Rectal smooth muscle tissue (tissue), 1 donor: Measurements from ENCODE around the gene NQO2.
A peak's percentile ranks its signal among the peaks of the same experiment; 100 is the strongest.
"Not testable (repeated sequence)": the region's sequence is repeated elsewhere in the genome, so short reads cannot be mapped to it uniquely, and the experiment has no call there.

Source experiments
- H3K27ac ChIP-seq: one replicate; pipeline ENCODE4 v1.7.0; 2013; ENCODE audit warnings: low read depth, low read length, inconsistent platforms
- H3K27me3 ChIP-seq: one replicate; pipeline ENCODE4 v1.7.0; 2013; ENCODE audit warnings: low read length; ENCODE audit not compliant: control insufficient read depth, insufficient read depth
- H3K36me3 ChIP-seq: one replicate; pipeline ENCODE4 v1.7.0; 2013; ENCODE audit warnings: low read length; ENCODE audit not compliant: control insufficient read depth, insufficient read depth
- H3K4me1 ChIP-seq: one replicate; pipeline ENCODE4 v1.7.0; 2013; ENCODE audit warnings: low read length; ENCODE audit not compliant: control insufficient read depth, insufficient read depth
- H3K4me3 ChIP-seq: one replicate; pipeline ENCODE4 v1.7.0; 2013; ENCODE audit warnings: low read length
- H3K9ac ChIP-seq: one replicate; pipeline ENCODE4 v1.7.0; 2013; ENCODE audit warnings: low read length

Gene NQO2

DNA sequence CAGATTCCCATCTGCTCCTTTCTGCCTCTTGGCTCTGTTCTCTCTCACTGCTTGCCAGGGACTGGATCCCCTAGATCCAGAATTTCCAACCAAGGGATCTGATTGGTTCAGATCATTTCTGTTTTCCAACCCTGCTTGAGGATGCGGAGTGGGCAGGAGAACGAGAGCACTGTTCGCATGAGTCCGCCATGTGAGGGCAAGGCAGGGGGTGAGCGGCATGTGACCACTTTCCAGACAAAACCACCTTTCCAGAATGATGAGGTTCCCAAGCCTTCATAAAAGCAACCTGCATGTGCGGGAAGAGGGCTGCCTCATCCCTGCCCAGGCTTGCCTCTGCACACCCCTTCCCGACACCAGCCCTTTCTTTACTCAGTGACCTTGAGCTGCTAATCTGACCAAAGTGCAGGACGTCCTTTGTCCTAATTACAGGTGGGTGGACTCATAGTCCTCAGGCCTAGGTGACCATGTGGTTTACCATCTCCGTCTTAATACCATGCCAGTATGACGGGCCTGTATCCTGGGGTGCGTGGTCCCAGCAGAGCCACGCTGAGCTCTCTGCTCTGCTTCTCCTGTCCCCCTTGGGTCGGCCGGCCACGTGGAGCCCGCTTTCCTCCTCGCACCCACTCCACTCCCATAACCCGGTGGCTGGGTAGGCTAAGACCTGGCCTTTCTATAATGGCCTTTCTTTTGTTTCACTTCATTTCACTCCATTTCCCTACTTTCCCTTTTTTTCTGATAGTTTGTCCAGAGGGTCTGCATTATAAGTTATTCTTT lies 14.4 kb downstream of the NQO2 start:
- peaks cover 19% of the 10 kb centered on the region for H3K36me3 ChIP-seq
- no peak overlapping the region for H3K4me3 ChIP-seq
- no peak overlapping the region for H3K9ac ChIP-seq
- H3K4me1 ChIP-seq, result no peaks in the 10 kb centered on the region
- no peaks in the 10 kb centered on the region for H3K27me3 ChIP-seq
- H3K27ac ChIP-seq, result no peak overlapping the region

DNA sequence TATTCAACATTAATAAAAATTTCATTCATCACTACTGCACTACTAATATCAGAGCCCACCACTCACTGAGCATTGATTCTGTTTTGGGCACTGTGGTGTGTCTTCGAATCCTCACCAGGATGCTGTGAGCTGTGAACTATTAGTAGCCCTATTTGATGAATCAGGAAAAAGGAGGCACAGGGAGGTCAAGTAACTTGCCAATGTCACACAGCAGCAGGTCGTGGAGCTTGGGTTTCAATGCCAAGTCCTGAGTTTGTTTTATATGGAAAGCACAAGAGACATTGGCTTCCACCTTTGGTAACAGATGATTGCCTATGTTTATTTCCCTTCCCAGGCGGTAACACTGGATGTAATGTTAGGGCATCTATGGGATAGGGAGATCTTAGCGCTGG lies 15.0 kb downstream of the NQO2 start:
- Histone ChIP-seq H3K27ac (no peak overlapping the region), H3K36me3 (peaks cover 19% of the 10 kb centered on the region), H3K4me3 (no peak overlapping the region)

DNA sequence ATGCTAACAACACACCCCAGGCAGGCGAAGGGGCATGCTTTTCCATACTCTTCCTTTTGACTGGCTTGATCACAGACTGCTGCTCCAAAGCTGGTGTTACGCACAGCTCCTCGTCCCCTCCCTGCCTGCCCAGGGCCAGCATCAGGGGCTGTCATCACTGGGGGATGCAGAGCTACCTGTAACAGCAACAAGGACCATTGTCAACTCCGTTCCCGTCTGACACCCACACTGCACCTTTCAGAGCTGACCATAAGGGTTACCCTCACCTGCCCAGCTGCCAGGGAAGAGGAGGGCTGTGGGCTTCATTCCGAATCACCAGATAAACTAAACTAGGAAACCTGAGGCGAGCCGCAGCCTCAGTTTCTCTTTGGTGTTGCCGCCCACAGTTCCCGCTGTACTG lies 15.4 kb downstream of the NQO2 start:
- no peak overlapping the region for H3K27ac ChIP-seq
- no peaks in the 10 kb centered on the region for H3K27me3 ChIP-seq
- H3K4me3 ChIP-seq, result no peak overlapping the region
- H3K36me3 ChIP-seq, result peaks cover 19% of the 10 kb centered on the region
- no peaks in the 10 kb centered on the region for H3K4me1 ChIP-seq
- H3K9ac ChIP-seq, result no peak overlapping the region

More for the DNA sequence above, 15.0 kb downstream of the NQO2 start:
- Histone ChIP-seq H3K27me3 (no peaks in the 10 kb centered on the region), H3K4me1 (no peaks in the 10 kb centered on the region), H3K9ac (no peak overlapping the region)

GRCh38 chr6:3016473-3017280 lies 17.0 kb downstream of the NQO2 start:
- Histone ChIP-seq H3K27ac (no peak overlapping the region), H3K36me3 (peaks cover 14% of the 10 kb centered on the region), H3K9ac (no peak overlapping the region), H3K4me3 (no peak overlapping the region), H3K4me1 (no peaks in the 10 kb centered on the region), H3K27me3 (no peaks in the 10 kb centered on the region)

- Histone ChIP-seq H3K9ac (no peak overlapping the region), H3K27ac (no peak overlapping the region), H3K36me3 (peaks cover 14% of the 10 kb centered on the region), H3K4me1 (no peaks in the 10 kb centered on the region), H3K4me3 (no peak overlapping the region), H3K27me3 (no peaks in the 10 kb centered on the region)
These were observed 17.6 kb downstream of the NQO2 start for GRCh38 chr6:3017304-3017703.

DNA sequence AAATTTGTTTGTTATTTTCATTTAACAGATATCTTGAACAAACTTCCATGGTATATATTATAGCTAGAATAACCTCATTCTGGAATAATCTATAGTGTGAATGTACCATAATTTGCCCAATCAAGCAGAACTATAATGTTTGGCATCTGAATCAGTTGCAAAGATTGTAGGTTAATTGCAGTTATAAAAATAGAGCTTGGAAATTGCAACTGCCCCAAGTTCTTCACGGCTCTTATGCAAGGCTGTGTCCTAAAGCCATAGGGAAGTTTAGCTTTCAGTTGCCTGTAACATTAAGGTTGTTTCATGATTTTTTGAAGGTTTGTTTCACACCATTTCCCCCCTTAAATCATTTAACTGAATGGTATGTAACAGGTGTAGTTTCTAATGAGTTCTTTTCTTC lies 19.4 kb downstream of the NQO2 start:
- H3K4me1 ChIP-seq, result no peaks in the 10 kb centered on the region
- H3K36me3 ChIP-seq, result peaks cover 9% of the 10 kb centered on the region
- no peaks in the 10 kb centered on the region for H3K27me3 ChIP-seq
- H3K4me3 ChIP-seq, result no peak overlapping the region
- H3K27ac ChIP-seq, result no peak overlapping the region
- no peak overlapping the region for H3K9ac ChIP-seq

DNA sequence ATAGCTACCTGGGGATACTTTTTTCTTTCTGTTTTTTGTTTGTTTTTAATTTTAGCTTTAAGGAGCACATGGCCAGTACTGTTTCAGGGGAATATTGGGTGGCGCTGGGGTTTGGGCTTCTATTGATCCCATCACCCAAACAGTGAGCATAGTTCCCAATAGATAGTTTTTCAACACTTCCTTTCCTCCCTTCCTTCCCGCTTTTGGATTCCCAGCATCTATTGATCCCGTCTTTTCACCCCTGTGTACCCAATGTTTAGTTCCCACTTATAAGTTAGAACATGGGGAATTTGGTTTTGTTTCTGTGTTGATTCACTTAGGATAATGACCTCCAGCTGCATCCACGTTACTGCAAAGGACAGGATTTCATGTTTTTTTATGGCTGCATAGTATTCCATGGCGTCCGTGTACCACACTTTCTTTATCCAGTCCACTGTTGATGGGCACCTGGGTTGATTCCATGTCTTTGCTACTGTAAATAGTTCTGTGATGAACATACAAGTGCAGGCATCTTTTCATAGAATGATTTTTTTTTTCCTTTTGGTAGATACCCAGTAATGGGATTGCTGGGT lies 20.1 kb downstream of the NQO2 start:
- H3K27me3 ChIP-seq, result no peaks in the 10 kb centered on the region
- no peak overlapping the region for H3K9ac ChIP-seq
- H3K4me3 ChIP-seq, result no peak overlapping the region
- no peak overlapping the region for H3K27ac ChIP-seq
- H3K4me1 ChIP-seq, result peaks cover 3% of the 10 kb centered on the region
- peaks cover 4% of the 10 kb centered on the region for H3K36me3 ChIP-seq

DNA sequence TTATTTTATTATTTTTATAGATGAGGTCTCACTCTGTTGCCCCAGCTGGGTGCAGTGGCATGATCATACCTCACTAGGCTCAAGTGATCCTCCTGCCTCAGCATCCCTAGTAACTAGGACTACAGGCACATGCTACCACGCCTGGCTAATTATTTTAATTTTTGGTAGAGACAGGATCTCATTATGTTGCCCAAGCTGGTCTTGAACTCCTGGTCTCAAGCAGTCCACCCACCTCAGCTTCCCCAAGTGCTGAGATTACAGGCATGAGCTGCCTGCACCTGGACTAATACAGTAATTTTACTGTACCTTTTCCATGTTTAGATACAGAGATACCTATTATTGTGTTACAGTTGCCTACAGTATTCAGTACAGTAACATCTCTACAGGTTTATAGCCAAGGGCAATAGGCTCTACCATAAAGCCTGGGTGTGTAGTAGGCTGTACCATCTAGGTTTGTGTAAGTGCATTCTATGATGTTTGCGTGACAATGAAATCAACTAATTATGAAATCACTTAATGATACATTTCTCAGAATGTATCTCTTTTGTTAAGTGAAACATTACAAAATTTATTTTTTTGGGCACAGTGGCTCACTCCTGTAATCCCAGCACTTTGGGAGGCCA lies 21.4 kb downstream of the NQO2 start:
- not testable (repeated sequence) for H3K27ac ChIP-seq, H3K36me3 ChIP-seq, H3K27me3 ChIP-seq, H3K9ac ChIP-seq, H3K4me1 ChIP-seq, H3K4me3 ChIP-seq

- H3K27ac ChIP-seq, result peak overlapping the region; percentile 93
- no peaks in the 10 kb centered on the region for H3K27me3 ChIP-seq
- H3K4me3 ChIP-seq, result peak overlapping the region; percentile 73
- H3K9ac ChIP-seq, result peak overlapping the region; percentile 53
- peaks cover 4% of the 10 kb centered on the region for H3K4me1 ChIP-seq
- no peaks in the 10 kb centered on the region for H3K36me3 ChIP-seq
These were observed 23.3 kb downstream of the NQO2 start for GRCh38 chr6:3022765-3023662.

DNA sequence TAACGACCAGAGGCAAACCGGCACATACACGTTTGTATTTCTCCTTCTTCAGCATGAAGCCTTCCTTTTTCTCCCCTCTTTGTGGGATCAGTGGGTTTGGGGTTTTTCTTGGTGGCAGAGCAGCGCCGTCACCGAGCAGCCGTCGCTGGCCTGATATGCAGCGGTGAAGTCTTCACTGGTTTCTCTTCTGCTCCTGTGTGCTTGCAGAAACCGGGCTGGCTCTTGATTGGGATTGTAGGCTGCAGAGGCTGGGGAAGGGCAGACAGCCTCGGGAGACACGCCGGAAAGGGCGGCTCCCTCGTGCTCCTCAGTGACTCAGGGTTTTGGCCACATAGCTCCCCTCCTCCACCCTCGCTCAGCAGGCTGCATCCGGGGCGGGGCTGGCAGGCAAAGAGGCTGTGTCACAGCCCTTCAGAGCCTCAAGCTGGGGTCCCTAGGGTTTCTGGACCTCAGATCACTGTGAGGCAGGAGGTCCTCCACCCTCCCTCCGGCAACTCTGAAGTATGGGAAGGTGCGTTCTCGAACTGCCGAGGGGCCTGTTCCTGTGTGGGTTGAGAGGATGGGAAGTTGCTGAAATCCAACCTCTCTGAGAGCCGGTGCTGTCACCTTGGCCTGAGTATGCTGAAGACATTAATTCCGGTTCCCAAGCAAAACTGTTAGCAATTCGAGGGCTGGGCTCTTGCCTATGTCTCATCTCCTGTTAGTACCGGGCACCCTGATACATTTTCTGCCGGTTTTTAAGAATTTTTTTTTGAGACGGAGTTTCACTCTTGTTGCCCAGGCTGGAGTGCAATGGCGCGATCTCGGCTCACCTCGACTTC lies 24.2 kb downstream of the NQO2 start:
- Histone ChIP-seq H3K9ac (peak overlapping the region; percentile 60), H3K27me3 (no peaks in the 10 kb centered on the region), H3K4me1 (peaks cover 4% of the 10 kb centered on the region), H3K4me3 (peak overlapping the region; percentile 73), H3K27ac (peak overlapping the region; percentile 93), H3K36me3 (no peaks in the 10 kb centered on the region)
